ENCODE results near the gene HRH1. TPM values are rescaled to one million over a fixed set of nuclear protein-coding genes. Genes with fewer than 3 reads are reported as not detected.

Gene HRH1
- total and polyA plus RNA-seq, 8 donors: 4.5 to 6.7 (median 5.0) TPM

DNA sequence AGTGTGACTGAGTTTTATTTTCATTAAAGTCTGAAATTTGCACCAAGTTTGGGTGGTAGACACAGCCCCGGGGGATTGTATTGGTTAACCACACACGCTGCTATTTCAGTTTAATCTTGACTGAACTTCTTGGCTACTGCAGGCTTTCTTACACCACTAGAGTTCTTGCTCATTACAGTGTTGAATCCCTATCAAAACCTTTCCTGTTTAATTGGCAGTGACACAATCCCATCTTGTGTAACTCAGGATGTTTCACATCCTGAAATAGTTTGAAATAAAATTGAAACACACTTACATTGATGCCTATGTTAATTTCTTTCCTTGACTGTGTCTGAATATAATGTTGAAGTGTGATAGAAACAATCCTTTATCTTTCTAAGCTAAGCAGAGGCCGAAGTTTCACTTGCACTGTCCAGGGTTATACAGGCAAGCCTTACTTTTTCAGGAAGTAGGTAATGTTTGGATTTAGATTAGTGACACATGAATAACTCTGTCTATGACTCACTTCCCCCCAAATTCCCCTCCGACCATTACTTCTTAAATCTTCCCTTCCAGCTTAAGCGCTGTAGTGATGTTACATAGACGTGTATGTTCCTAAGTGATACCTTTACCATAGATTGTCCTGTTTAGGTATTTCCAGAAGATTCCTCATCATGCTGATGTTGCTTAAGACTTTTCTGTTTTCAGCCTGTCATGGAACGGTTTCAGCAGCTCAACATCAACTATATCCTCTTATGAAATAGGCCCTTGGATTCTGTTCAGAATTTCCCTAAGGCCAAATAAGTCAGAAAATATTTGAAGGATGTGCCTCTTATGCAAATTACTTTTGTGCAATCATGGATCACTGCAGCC lies 134.7 kb downstream of the HRH1 start:
- Histone ChIP-seq H3K4me3 (no peak overlapping the region), H3K27me3 (no peaks in the 10 kb centered on the region), H3K36me3 (peaks cover 0 to 12% of the 10 kb centered on the region in 2 donors), H3K4me1 (peaks cover 43 to 72% of the 10 kb centered on the region in 2 donors), H3K9me3 (no peaks in the 10 kb centered on the region), H3K27ac (peak overlapping the region; percentile 78 to 94)
- TF ChIP-seq CTCF (IDR thresholded peaks at IDR 0.05): no peak
- peak; percentile 80 for ATAC-seq
- intact Hi-C loops (cut with DNase I): no loop called here
- peak in 2 of 4 donors; percentile 71 to 80 for DNase-seq

DNA sequence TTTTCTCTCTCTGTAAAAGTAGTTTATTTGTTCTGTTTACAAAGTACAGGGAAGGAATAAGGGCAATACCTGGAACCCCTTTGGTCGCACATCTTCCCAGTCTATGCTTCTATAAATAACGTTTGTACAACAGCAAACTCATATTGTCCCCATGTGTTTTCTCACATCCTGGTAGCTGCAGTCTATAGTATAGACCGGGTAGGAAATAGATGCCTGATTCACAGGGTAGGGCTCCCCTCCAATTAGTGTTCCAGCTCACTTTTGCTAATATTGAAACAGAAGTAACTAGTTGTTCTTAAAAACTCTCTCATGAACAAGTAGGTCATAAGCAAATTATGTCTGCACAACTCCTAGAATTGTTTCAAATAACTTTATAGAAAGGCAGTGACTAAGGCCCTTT lies 135.6 kb downstream of the HRH1 start:
- DNase-seq (no peak), ATAC-seq (no peak)
- Histone ChIP-seq H3K4me3 (no peak overlapping the region), H3K36me3 (peaks cover 0 to 7% of the 10 kb centered on the region in 2 donors), H3K9me3 (no peaks in the 10 kb centered on the region), H3K27me3 (no peaks in the 10 kb centered on the region), H3K27ac (peak overlapping the region; percentile 78 to 94), H3K4me1 (peaks cover 43 to 70% of the 10 kb centered on the region in 2 donors)
- TF ChIP-seq CTCF (IDR thresholded peaks at IDR 0.05): no peak
- intact Hi-C loops (cut with DNase I): no loop called here

- H3K27ac ChIP-seq: peak overlapping the region; percentile 34 to 94
- peak in 1 of 4 donors; percentile 13 for DNase-seq
Measured at GRCh38 chr3:11290743-11291680, 136.7 kb downstream of the HRH1 start.

GRCh38 chr3:11291808-11292207 lies 137.5 kb downstream of the HRH1 start:
- Histone ChIP-seq H3K36me3 (peaks cover 0 to 4% of the 10 kb centered on the region in 2 donors), H3K27me3 (no peaks in the 10 kb centered on the region), H3K27ac (peak overlapping the region; percentile 34 to 94), H3K4me3 (no peak overlapping the region), H3K4me1 (peaks cover 43 to 61% of the 10 kb centered on the region in 2 donors), H3K9me3 (no peaks in the 10 kb centered on the region)
- TF ChIP-seq CTCF (IDR thresholded peaks at IDR 0.05): no peak
- ATAC-seq (no peak), DNase-seq (no peak)
- intact Hi-C loops (cut with DNase I): no loop called here

More at GRCh38 chr3:11290743-11291680, 136.7 kb downstream of the HRH1 start:
- peaks cover 43 to 66% of the 10 kb centered on the region in 2 donors for H3K4me1 ChIP-seq
- intact Hi-C loops (cut with DNase I): no loop called here
- peak; percentile 6 for ATAC-seq
- no peaks in the 10 kb centered on the region for H3K9me3 ChIP-seq
- no peaks in the 10 kb centered on the region for H3K36me3 ChIP-seq
- no peaks in the 10 kb centered on the region for H3K27me3 ChIP-seq
- H3K4me3 ChIP-seq: no peak overlapping the region
- TF ChIP-seq CTCF (IDR thresholded peaks at IDR 0.05): no peak
